Measurements from ENCODE around the gene KLHL22.

Gene KLHL22

DNA sequence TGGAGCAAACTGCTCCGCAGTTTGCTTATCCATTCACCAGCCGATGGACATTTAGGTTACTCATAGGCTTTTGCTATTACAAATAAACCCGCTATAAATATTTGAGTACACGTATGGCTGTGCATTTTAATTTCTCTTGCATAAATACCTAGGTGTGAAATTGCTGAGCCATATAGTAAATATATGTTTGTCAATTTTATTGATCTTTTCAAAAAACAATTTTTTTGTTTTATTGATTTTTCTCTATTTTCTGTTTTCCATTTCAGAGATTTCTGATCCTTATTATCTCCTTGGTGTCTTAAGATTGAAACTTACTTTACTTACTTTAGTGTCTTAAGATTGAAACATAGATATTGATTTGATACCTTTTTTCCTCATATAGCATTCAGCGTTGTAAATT, 97.2 kb downstream of the KLHL22 start:
- DNase-seq (ENCODE audit: low spot score) = no peak
- TF ChIP-seq, protein P1, sequence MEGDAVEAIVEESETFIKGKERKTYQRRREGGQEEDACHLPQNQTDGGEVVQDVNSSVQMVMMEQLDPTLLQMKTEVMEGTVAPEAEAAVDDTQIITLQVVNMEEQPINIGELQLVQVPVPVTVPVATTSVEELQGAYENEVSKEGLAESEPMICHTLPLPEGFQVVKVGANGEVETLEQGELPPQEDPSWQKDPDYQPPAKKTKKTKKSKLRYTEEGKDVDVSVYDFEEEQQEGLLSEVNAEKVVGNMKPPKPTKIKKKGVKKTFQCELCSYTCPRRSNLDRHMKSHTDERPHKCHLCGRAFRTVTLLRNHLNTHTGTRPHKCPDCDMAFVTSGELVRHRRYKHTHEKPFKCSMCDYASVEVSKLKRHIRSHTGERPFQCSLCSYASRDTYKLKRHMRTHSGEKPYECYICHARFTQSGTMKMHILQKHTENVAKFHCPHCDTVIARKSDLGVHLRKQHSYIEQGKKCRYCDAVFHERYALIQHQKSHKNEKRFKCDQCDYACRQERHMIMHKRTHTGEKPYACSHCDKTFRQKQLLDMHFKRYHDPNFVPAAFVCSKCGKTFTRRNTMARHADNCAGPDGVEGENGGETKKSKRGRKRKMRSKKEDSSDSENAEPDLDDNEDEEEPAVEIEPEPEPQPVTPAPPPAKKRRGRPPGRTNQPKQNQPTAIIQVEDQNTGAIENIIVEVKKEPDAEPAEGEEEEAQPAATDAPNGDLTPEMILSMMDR (IDR thresholded peaks at IDR 0.05) = no peak
- Histone ChIP-seq H3K27ac (no peak overlapping the region), H3K4me3 (no peak overlapping the region)

DNA sequence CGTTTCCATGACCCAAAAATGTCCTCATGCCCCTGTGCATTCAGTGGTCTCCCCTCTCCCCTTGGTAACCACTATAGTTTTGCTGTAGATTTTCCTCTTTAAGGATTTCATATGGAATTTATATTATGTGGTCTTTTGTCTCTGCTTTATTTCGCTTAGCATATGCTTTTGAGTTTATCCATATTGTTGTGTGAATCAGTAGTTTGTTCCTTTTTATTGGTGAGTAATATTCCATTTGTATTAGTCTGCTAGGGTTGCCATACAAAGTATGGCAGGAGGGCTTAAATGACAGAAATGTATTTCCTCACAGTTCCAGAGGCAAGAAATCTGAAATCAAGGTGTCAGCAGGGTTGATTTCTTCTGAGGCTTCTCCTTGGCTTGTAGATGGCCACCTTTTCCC, 98.1 kb downstream of the KLHL22 start:
- Histone ChIP-seq H3K27ac (no peak overlapping the region), H3K4me3 (no peak overlapping the region)
- TF ChIP-seq, protein P1 (IDR thresholded peaks at IDR 0.05) = no peak
- DNase-seq (ENCODE audit: low spot score) = no peak

DNA sequence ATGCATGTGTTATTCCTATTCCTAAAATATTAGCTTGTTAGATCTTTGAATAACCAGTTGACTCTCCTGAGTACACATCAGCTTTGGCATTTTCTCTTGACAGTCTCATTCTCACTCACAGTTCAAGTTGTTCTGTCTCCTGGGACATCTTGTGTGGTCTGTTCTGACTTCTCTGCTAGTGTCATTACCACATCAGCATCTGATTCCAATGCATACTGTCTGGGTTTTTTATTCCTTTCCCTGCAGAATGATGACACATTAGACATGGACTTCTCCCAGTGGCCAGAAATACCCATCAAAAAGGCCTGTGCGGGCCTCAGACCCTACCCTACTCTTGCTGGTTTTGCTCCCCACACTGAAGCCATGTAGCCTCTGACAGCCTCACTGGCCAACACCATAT, 99.0 kb downstream of the KLHL22 start:
- H3K4me3 ChIP-seq = no peak overlapping the region
- no peak overlapping the region for H3K27ac ChIP-seq
- TF ChIP-seq, protein P1 (IDR thresholded peaks at IDR 0.05) = no peak
- peak; percentile 47 for DNase-seq (ENCODE audit: low spot score)

DNA sequence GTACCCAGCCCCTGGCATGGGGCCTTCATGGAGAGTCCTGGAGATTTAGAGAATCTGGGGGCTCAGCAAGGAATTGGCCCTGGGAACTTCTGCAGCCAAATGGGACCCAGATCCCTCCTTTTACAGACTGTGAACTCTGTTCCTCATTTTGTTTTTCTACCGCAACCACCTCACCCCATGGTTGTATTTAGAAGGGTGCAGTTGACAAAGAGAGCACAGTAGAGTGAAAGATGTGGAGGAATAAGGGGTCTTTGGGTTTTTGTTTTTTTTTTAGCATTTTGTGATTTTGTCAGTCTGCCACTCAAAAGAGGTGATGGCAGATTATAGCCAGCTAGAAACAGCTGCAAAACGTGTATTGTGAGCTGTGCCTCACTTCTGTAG, 99.7 kb downstream of the KLHL22 start:
- H3K27ac ChIP-seq = no peak overlapping the region
- TF ChIP-seq, protein P1 (IDR thresholded peaks at IDR 0.05) = no peak
- H3K4me3 ChIP-seq = no peak overlapping the region
- no peak for DNase-seq (ENCODE audit: low spot score)

DNA sequence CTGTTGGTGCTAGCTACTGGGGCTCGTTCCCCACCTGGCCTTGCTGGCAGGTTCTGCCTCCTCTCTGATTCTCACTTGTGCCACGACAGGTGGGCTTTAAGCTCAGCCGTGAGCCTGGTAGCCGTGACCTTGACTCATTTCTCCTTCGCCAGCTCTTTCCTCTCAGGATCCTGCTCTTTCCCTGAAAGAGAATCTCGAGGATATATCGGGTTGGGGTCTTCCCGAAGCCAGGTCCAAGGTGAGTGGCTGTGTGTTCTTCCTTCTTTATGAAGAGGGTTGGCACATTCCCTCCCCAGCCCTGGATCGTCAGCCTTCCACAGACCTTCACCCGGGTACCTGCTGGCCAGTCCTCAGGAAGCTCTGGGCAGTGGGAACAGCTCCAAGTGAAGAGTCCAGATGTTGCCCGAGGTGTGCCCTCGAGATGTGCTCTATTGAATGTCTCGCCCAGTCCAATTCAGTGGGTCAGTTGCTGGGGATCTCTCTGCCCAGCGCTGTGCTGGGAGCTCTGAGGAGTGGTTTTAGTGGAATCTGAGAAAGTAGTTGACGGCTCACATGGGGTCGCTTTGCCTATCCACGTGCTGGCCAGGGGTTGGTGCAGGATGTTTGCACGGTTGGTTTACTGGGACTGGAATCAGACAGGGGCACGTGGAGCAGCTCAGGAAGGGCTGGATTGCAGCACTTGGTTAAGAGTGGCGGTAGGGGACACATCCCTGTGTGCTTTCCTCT, 100.3 kb downstream of the KLHL22 start:
- H3K27ac ChIP-seq = no peak overlapping the region
- TF ChIP-seq, protein P1 (IDR thresholded peaks at IDR 0.05) = no peak
- peak overlapping the region; percentile 88 for H3K4me3 ChIP-seq
- DNase-seq (ENCODE audit: low spot score) = peak; percentile 70

DNA sequence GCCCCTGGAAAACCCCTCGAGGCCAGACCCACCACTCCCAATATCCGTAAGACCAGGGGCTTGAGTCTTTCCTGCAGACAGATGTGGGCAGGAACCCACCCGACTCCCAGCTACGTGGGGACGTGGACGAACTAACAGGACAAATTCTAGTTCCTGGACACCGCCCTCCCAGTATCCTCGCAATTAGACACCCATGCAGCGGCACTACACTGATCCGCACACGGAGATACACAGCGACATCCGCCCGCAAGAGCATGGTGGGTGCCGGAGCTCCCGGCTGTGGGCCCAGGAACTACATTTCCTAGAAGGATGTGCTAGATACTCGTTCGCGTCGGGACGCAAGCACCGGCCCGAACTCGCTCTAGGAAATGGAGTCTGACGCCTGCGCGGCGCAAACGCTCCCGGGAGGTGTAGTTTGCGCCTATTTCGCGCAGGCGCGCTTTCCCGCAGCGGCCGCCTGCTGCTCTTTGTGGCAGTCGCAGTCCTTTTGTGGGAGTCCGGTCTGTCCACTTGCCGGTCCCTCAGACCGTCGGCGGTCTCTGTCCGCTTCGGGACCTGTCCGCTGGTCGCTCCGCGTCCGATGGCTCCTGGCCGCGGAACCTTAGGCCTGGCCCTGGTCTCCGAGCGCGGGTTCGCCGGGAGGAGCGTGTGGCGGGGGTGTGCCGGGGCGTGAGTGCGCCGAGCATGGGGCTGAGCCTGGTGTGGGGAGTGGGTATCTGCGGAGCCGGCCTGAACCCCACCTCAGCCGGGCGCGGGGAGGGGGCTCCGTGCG, 101.7 kb downstream of the KLHL22 start, which contains the start of gene ZNF74:
TSS of gene ZNF74 (plus strand) at position 447 of the 772 bp plus-strand sequence. CDS start 478 bp downstream, outside the sequence.
- DNase-seq (ENCODE audit: low spot score) = peak; percentile 91
- Histone ChIP-seq H3K27ac (peak within 1 kb of the TSS; percentile 5 to 79), H3K4me3 (peak within 1 kb of the TSS; percentile 88)
- TF ChIP-seq, protein P1 (IDR thresholded peaks at IDR 0.05) = no peak

Data from coronary artery (tissue), 2 donors.